DOHH2 (cell line): Measurements from ENCODE around the gene DDIAS.

Experiments
- EZH2phosphoT487 ChIP-seq: fragments of 200-600 bp; sonication (generic); IDR thresholded peaks from 2 replicates; pipeline ENCODE4 v1.6.1; 2017; ENCODE audit warnings: borderline replicate concordance, mild to moderate bottlenecking, antibody characterized with exemption, low read length, moderate library complexity, mixed read lengths
- TF ChIP-seq, protein P1 (sequence below): fragments of 200-600 bp; sonication (generic); IDR thresholded peaks from one replicate; pipeline ENCODE4 v1.5.1; 2014; ENCODE audit warnings: antibody characterized with exemption, mild to moderate bottlenecking, low read depth, low read length; ENCODE audit not compliant: poor library complexity, severe bottlenecking

- TF ChIP-seq, protein P1, sequence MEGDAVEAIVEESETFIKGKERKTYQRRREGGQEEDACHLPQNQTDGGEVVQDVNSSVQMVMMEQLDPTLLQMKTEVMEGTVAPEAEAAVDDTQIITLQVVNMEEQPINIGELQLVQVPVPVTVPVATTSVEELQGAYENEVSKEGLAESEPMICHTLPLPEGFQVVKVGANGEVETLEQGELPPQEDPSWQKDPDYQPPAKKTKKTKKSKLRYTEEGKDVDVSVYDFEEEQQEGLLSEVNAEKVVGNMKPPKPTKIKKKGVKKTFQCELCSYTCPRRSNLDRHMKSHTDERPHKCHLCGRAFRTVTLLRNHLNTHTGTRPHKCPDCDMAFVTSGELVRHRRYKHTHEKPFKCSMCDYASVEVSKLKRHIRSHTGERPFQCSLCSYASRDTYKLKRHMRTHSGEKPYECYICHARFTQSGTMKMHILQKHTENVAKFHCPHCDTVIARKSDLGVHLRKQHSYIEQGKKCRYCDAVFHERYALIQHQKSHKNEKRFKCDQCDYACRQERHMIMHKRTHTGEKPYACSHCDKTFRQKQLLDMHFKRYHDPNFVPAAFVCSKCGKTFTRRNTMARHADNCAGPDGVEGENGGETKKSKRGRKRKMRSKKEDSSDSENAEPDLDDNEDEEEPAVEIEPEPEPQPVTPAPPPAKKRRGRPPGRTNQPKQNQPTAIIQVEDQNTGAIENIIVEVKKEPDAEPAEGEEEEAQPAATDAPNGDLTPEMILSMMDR, result no peak
- TF ChIP-seq EZH2phosphoT487, result no peak
Observed at GRCh38 chr11:82869657-82870056, 31.9 kb upstream of the DDIAS start.
